Omental fat pad (tissue), 4 donors: ENCODE results near the gene TP53. TPM values are rescaled to one million over a fixed set of nuclear protein-coding genes. Genes with fewer than 3 reads are reported as not detected.

Experiments used
- ATAC-seq: fragments of 150-250 bp; one replicate; pipeline ENCODE4 v1.9.1; 2016; ENCODE audit warnings: mild to moderate bottlenecking, moderate library complexity; ENCODE audit not compliant: low FRiP score
- DNase-seq: peaks from one replicate; pipeline ENCODE4 v3.0.0-alpha.2; 2019; ENCODE audit warnings: low spot score
- total RNA-seq, 4 donors: library from RNA; depleted of rRNA; stranded (reverse); fragments of >200 nt; gene quantifications; one replicate each; pipeline ENCODE4 v1.1.0, GENCODE V29; 2016
- TF ChIP-seq, protein P1 (sequence below), 3 donors: fragments of 450-650 bp; IDR thresholded peaks; one replicate each; pipeline ENCODE4 v1.5.1; 2016 to 2017; ENCODE audit warnings: antibody characterized with exemption in 3 of 3, mild to moderate bottlenecking in 3 of 3, moderate library complexity in 2 of 3

Gene TP53
- total RNA-seq, 4 donors from 2014 or later: 18.1 to 26.3 (median 19.3) TPM

- TF ChIP-seq, protein P1, sequence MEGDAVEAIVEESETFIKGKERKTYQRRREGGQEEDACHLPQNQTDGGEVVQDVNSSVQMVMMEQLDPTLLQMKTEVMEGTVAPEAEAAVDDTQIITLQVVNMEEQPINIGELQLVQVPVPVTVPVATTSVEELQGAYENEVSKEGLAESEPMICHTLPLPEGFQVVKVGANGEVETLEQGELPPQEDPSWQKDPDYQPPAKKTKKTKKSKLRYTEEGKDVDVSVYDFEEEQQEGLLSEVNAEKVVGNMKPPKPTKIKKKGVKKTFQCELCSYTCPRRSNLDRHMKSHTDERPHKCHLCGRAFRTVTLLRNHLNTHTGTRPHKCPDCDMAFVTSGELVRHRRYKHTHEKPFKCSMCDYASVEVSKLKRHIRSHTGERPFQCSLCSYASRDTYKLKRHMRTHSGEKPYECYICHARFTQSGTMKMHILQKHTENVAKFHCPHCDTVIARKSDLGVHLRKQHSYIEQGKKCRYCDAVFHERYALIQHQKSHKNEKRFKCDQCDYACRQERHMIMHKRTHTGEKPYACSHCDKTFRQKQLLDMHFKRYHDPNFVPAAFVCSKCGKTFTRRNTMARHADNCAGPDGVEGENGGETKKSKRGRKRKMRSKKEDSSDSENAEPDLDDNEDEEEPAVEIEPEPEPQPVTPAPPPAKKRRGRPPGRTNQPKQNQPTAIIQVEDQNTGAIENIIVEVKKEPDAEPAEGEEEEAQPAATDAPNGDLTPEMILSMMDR (IDR thresholded peaks at IDR 0.05): no peak
- no peak for ATAC-seq
- DNase-seq: no peak
These were observed 18.8 kb downstream of the TP53 start for GRCh38 chr17:7668482-7668881.

GRCh38 chr17:7667656-7668406 is 19.5 kb downstream of the TP53 start:
- no peak for ATAC-seq
- DNase-seq: no peak
- TF ChIP-seq, protein P1 (IDR thresholded peaks at IDR 0.05): no peak

- DNase-seq (no peak), ATAC-seq (no peak)
- TF ChIP-seq, protein P1 (IDR thresholded peaks at IDR 0.05): no peak
These were observed 30.2 kb downstream of the TP53 start for GRCh38 chr17:7656958-7657609.

- ATAC-seq (no peak), DNase-seq (no peak)
- TF ChIP-seq, protein P1 (IDR thresholded peaks at IDR 0.05): no peak
These were observed 31.8 kb downstream of the TP53 start for GRCh38 chr17:7655541-7655840.

GRCh38 chr17:7654832-7655540 is 32.3 kb downstream of the TP53 start:
- DNase-seq: no peak
- TF ChIP-seq, protein P1 (IDR thresholded peaks at IDR 0.05): no peak
- ATAC-seq: no peak

DNA sequence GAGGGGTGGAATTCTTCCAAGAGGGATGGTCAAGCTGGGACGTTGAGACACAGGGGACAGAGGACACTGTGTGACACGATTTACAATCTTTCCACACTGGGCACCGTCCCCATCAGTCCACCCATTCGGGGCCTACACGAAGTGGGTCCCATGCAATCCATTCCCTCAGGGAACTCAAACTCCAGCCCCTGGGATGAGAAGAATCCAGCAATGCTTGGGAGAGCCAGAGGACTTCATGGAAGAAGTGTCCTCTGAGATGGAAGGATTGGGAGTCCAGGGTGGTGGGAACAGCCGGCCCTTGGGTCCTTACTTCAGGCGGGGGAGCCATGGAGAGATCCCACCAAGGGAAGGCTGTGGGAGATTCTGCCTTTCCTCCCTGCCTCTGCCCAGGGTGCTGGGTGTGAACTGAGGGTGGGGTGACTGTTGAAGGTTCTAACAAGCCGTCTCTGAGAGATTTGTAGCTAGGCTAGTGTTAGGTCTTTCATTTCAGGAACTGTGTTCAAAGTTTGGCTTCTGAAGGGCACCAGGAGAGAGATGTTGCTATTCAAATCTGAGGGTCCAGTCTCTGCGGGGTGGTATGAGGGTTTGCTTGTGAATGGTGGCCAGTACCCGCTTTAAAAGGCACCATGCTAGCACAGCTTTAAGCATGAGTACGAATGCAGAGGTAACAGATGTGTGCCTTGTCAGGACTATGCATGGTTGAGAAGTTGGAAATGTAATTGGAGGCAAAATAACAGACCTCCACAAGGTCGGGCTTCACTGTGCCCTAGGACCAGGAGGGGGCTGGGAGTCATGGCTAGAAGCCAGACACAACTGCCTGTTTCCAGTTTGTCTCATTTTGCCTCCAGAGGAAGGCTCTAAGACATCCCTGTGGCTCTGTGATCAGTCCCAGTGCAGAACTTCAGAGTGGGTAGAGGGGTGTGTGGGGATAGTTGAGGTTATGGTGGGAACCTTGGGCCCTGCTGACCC is 34.6 kb downstream of the TP53 start:
- no peak for DNase-seq
- TF ChIP-seq, protein P1 (IDR thresholded peaks at IDR 0.05): no peak

More for the DNA sequence above, 34.6 kb downstream of the TP53 start:
- no peak for ATAC-seq
